HG03039 (cell line): ENCODE results near the gene CTNNA3.
A peak's percentile ranks its signal among the peaks of the same experiment; 100 is the strongest.

Source experiments
- ATAC-seq: cut with Tn5 transposase; IDR thresholded peaks from one replicate; pipeline ENCODE4 v1.9.1; 2021; ENCODE audit warnings: mild to moderate bottlenecking, moderate library complexity; ENCODE audit not compliant: unreplicated experiment

CTNNA3 gene

GRCh38 chr10:66964946-66965345 lies 731.0 kb downstream of the CTNNA3 start:
- no peak for ATAC-seq

- no peak for ATAC-seq
Observed at GRCh38 chr10:66958466-66958865, 737.5 kb downstream of the CTNNA3 start.

- ATAC-seq, result no peak
Observed at GRCh38 chr10:66951896-66952295, 744.1 kb downstream of the CTNNA3 start.

GRCh38 chr10:66943590-66943989 lies 752.4 kb downstream of the CTNNA3 start:
- ATAC-seq, result no peak

- ATAC-seq, result no peak
Observed at GRCh38 chr10:66942407-66942806, 753.6 kb downstream of the CTNNA3 start.

GRCh38 chr10:66941491-66941890 lies 754.5 kb downstream of the CTNNA3 start:
- ATAC-seq, result no peak

GRCh38 chr10:66940965-66941364 lies 755.0 kb downstream of the CTNNA3 start:
- ATAC-seq, result no peak

GRCh38 chr10:66934711-66935110 lies 761.3 kb downstream of the CTNNA3 start:
- ATAC-seq, result no peak

- no peak for ATAC-seq
Observed at GRCh38 chr10:66931949-66932343, 764.0 kb downstream of the CTNNA3 start.

GRCh38 chr10:66931340-66931948 lies 764.6 kb downstream of the CTNNA3 start:
- ATAC-seq, result peak; percentile 78

GRCh38 chr10:66929375-66929774 lies 766.6 kb downstream of the CTNNA3 start:
- no peak for ATAC-seq

GRCh38 chr10:66928776-66929175 lies 767.2 kb downstream of the CTNNA3 start:
- ATAC-seq, result no peak

- ATAC-seq, result no peak
Observed at GRCh38 chr10:66927971-66928770, 767.8 kb downstream of the CTNNA3 start.

GRCh38 chr10:66927251-66927935 lies 768.6 kb downstream of the CTNNA3 start:
- ATAC-seq, result no peak

- no peak for ATAC-seq
Observed at GRCh38 chr10:66926841-66927240, 769.2 kb downstream of the CTNNA3 start.

GRCh38 chr10:66925896-66926715 lies 769.9 kb downstream of the CTNNA3 start, which contains the start of gene LRRTM3:
Gene LRRTM3, plus strand, starts transcription at chr10:66926036.
- peak; percentile 100 for ATAC-seq

- ATAC-seq, result no peak
Observed at GRCh38 chr10:66925373-66925772, 770.6 kb downstream of the CTNNA3 start.

GRCh38 chr10:66924674-66925345 lies 771.2 kb downstream of the CTNNA3 start:
- ATAC-seq, result no peak

GRCh38 chr10:66919248-66919647 lies 776.7 kb downstream of the CTNNA3 start:
- no peak for ATAC-seq

GRCh38 chr10:66917104-66917503 lies 778.9 kb downstream of the CTNNA3 start:
- no peak for ATAC-seq
